ENCODE results near the gene CTSH.

The CTSH gene, protein sequence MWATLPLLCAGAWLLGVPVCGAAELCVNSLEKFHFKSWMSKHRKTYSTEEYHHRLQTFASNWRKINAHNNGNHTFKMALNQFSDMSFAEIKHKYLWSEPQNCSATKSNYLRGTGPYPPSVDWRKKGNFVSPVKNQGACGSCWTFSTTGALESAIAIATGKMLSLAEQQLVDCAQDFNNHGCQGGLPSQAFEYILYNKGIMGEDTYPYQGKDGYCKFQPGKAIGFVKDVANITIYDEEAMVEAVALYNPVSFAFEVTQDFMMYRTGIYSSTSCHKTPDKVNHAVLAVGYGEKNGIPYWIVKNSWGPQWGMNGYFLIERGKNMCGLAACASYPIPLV

DNA sequence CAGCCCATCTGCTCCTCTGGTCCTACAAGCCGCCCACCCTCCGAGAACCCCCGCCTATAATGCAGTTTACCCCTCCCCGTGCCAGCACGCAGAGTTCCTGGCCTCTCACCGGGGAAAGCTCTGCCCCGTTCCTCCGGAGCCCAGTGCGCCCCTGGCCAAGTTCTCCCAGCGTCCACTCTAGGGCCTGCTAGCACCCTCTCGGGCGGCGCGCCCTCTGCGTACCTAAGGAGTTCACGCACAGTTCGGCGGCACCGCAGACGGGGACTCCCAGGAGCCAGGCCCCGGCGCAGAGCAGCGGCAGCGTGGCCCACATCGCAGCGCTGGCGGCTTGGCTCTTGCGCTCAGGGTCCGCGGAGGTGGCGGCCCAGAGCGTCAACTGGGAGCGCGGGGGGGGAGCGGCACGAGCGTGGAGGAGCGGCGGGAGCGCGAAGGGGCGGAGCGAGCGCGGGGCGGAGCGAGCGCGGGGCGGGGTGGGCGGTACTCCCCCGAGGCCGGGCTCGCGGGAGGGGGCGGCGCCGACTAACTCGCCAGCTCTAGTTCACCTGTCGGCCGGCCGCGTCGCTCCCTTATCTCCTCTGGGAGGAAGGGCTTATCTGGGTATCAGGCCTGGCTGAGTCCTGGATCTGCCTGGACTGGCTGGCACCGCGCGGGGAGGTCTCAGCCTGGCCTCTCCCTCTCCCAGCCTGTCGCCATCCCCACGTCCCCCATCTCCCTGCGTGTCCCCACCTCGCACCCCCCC, at the start of gene CTSH:
Gene CTSH, minus strand, starts transcription at position 378 of the 739 bp plus-strand sequence. Its CDS starts 65 bp downstream, at position 313.
- peak; percentile 53 for DNase-seq (ENCODE audit: low spot score)

- no peak for DNase-seq (ENCODE audit: low spot score)
Measured at GRCh38 chr15:78993931-78994530, 49.2 kb upstream of the CTSH start.

- no peak for DNase-seq (ENCODE audit: low spot score)
Measured at GRCh38 chr15:78993257-78993930, 48.5 kb upstream of the CTSH start.

- no peak for DNase-seq (ENCODE audit: low spot score)
Measured at GRCh38 chr15:78992416-78993256, 47.8 kb upstream of the CTSH start.

GRCh38 chr15:78991879-78992278, 47.0 kb upstream of the CTSH start:
- DNase-seq (ENCODE audit: low spot score): no peak

DNA sequence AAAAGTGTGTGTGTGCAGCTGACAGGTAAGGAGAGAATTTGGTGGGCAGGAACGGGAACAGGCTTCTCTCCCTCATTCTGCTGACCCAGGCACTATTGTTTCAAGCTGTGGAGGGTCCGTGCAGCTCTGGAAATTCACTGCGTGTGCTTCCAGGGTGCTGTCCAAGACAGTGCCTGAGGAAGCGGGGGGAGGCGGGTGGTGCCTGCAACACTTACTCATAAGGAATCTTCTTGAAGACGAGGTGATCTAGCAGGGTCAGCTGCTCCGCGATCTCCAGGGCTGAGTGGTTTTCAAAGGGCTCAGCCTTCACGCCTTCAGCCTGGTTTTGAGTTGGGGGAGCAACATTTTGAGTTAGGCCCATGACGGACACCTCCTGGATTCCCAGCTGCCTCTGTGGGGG, 46.6 kb upstream of the CTSH start:
- DNase-seq (ENCODE audit: low spot score): no peak

DNA sequence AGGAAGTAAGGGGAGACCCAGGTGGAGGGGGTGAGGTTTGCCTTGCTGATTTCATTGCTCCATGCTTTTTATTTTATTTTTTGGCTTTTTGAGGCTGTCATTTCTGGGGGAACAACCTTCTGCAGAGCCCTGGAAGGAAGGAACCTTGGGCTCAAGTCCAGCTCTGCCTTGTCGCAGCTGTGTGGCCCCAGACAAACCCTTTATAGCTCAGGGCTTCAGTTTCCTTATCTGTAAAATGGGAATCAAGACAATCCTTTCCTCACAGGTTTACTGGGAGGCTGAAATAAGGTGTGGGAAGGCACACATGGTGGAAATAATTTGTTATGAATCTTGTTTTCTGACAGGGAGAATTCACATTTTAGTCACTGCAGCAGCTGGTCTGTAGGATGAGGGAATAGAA, 45.4 kb upstream of the CTSH start:
- no peak for DNase-seq (ENCODE audit: low spot score)

GRCh38 chr15:78989701-78990240, 44.9 kb upstream of the CTSH start:
- DNase-seq (ENCODE audit: low spot score): no peak

- no peak for DNase-seq (ENCODE audit: low spot score)
Measured at GRCh38 chr15:78988361-78988911, 43.6 kb upstream of the CTSH start.

- no peak for DNase-seq (ENCODE audit: low spot score)
Measured at GRCh38 chr15:78987556-78988360, 42.9 kb upstream of the CTSH start.

DNA sequence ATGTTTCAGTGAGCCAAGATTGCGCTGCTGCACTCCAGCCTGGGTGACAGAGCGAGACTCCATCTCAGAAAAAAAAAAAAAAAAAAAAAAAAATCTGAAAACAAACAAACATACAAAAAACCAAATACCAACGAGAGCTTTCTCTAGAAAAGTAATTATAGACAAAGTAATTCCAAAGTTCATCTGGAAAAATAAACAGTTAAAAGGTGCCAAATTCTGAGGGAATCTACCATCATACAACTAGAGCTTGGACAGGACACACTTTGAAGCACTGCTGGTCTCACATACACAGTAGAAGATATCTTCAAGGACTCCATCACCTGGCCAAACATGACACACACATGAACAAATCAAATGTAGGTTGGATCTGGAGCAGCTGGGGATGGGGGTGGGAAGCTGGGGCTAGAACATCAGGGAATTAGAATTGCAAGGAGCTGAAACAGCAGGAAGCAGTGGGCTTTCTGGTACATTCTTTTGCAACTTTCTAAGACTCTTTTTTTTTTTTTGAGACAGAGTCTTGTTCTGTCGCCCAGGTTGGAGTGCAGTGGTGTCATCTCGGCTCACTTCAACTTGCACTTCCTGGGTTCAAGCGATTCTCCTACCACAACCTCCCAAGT, 41.1 kb upstream of the CTSH start:
- no peak for DNase-seq (ENCODE audit: low spot score)

DNA sequence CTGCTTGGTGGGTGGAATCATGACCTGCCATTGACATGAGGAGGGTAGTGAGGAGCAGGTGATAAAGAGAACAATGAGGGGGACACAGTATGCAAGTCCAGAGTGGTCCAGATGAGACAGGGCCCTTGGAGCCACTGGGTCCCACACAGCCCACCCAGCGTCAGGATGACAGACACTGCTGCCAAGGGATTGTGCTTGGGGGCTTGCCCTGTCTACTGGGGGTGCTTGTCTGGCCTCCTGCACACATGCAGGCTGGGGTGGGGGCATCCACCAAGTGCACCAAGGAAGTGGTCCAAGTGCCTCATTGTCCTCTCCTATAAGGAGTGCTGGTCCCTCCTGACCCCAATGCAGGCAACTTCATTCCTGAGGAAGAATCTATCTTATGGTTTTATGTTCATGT, 39.2 kb upstream of the CTSH start:
- no peak for DNase-seq (ENCODE audit: low spot score)

- no peak for DNase-seq (ENCODE audit: low spot score)
Measured at GRCh38 chr15:78983146-78983918, 38.5 kb upstream of the CTSH start.

- DNase-seq (ENCODE audit: low spot score): no peak
Measured at GRCh38 chr15:78982736-78983135, 37.9 kb upstream of the CTSH start.

DNA sequence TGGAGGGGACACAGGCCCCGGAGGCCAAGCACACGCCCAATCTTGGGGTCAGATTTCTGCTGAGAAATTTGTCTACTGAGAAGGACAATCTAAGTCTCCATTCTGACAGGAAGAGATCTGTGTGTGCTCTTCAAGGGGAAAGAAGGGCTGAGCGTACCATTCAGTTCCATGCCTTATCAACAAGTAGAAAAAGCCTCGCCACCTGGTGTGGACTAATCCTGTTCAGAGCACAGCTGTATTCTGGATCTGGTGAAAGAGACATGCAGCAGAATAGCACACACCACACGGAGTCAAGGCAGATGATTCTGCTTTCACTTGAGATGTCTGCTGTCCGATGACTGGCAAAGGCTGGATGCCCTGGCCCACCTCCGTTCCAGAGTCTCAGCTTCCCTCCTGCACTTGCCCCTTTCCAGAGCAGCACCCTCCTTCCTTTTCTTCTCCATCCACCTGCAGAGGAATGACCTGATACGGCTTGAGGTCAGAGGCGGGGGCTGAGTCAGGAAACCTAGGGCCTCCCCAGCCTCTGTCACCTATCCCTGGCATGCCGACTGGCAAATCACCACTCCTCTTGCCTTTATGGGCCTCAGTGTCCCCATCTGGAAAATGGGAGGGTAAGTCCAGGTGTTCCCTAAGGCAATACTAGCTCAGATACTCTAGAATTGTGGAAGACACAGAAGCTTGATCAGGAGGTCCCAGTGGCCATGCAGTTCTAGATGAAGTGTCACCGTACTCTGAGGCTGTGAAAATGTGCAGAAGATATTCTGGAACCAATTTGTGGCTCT, 36.9 kb upstream of the CTSH start:
- DNase-seq (ENCODE audit: low spot score): no peak

GRCh38 chr15:78979456-78980320, 34.8 kb upstream of the CTSH start:
- DNase-seq (ENCODE audit: low spot score): peak; percentile 52

GRCh38 chr15:78978601-78979179, 33.8 kb upstream of the CTSH start:
- DNase-seq (ENCODE audit: low spot score): no peak
